Smooth muscle cell (in vitro differentiated cells): Measurements from ENCODE around the gene SLC19A1. TPM values are rescaled to one million over a fixed set of nuclear protein-coding genes. Genes with fewer than 3 reads are reported as not detected.

ENCODE experiments used
- DNase-seq: peaks from one replicate; lab custom pipeline; 2025; ENCODE audit not compliant: unreplicated experiment; lab: John Stamatoyannopoulos, UW
- H2AFZ ChIP-seq: fragments of 200-600 bp; sonication (generic); 2 replicates; pipeline ENCODE4 v1.6.0; 2016; ENCODE audit warnings: antibody characterized with exemption, low read depth, mild to moderate bottlenecking
- H3F3A ChIP-seq: fragments of 200-600 bp; sonication (generic); 2 replicates; pipeline ENCODE4 v1.6.0; 2017; ENCODE audit warnings: antibody characterized with exemption, low read depth
- H3K27ac ChIP-seq: fragments of 200-600 bp; sonication (generic); 2 replicates; pipeline ENCODE4 v1.5.1; 2016; ENCODE audit warnings: low read depth, mild to moderate bottlenecking
- H3K27me3 ChIP-seq: fragments of 200-600 bp; sonication (generic); 2 replicates; pipeline ENCODE4 v1.6.1; 2016; ENCODE audit warnings: low read depth, mild to moderate bottlenecking
- H3K36me3 ChIP-seq: fragments of 200-600 bp; sonication (generic); 2 replicates; pipeline ENCODE4 v1.5.1; 2016; ENCODE audit warnings: low read depth
- H3K4me1 ChIP-seq: fragments of 200-600 bp; sonication (generic); 2 replicates; pipeline ENCODE4 v1.5.1; 2016; ENCODE audit warnings: low read depth
- H3K4me2 ChIP-seq: fragments of 200-600 bp; sonication (generic); 2 replicates; pipeline ENCODE4 v1.6.0; 2016; ENCODE audit warnings: mild to moderate bottlenecking
- H3K4me3 ChIP-seq: fragments of 200-600 bp; sonication (generic); 2 replicates; pipeline ENCODE4 v1.5.1; 2016; ENCODE audit warnings: mild to moderate bottlenecking
- H3K79me2 ChIP-seq: fragments of 200-600 bp; sonication (generic); 2 replicates; pipeline ENCODE4 v1.6.0; 2016; ENCODE audit warnings: low read depth, mild to moderate bottlenecking
- H3K9ac ChIP-seq: fragments of 200-600 bp; sonication (generic); 2 replicates; pipeline ENCODE4 v1.6.0; 2016; ENCODE audit warnings: low read depth
- H3K9me3 ChIP-seq: fragments of 200-600 bp; sonication (generic); replicated peaks from 2 replicates; pipeline ENCODE4 v1.5.1; 2016; ENCODE audit warnings: low read depth
- H4K20me1 ChIP-seq: fragments of 200-600 bp; sonication (generic); 2 replicates; pipeline ENCODE4 v1.6.0; 2016; ENCODE audit warnings: low read depth
- WGBS: methylation state at CpG from one replicate; pipeline ENCODE4 v1.1.7; 2016; ENCODE audit warnings: low lambda C conversion rate; 5-methylcytosine and 5-hydroxymethylcytosine counted together
- polyA plus RNA-seq: library from polyadenylated mRNA; unstranded; fragments of >200 nt; fragmentation: Nextera tagmentation; extraction: Ambion mirVana; gene quantifications from 2 replicates; pipeline ENCODE4 v1.2.1, GENCODE V29; 2016
- total RNA-seq: library from RNA; depleted of rRNA; stranded (reverse); fragments of >200 nt; gene quantifications from 2 replicates; pipeline ENCODE4 v1.2.3, GENCODE V29; 2014
- TF ChIP-seq, protein P1 (sequence below): fragments of 200-600 bp; sonication (generic); IDR thresholded peaks from 2 replicates; pipeline ENCODE4 v1.5.1; 2017; ENCODE audit warnings: borderline replicate concordance, mild to moderate bottlenecking, antibody characterized with exemption; ENCODE audit not compliant: insufficient read depth, poor library complexity, severe bottlenecking

Gene SLC19A1
- total and polyA plus RNA-seq, 2 experiments from 2014 or later, result 2.3 to 33.2 TPM

DNA sequence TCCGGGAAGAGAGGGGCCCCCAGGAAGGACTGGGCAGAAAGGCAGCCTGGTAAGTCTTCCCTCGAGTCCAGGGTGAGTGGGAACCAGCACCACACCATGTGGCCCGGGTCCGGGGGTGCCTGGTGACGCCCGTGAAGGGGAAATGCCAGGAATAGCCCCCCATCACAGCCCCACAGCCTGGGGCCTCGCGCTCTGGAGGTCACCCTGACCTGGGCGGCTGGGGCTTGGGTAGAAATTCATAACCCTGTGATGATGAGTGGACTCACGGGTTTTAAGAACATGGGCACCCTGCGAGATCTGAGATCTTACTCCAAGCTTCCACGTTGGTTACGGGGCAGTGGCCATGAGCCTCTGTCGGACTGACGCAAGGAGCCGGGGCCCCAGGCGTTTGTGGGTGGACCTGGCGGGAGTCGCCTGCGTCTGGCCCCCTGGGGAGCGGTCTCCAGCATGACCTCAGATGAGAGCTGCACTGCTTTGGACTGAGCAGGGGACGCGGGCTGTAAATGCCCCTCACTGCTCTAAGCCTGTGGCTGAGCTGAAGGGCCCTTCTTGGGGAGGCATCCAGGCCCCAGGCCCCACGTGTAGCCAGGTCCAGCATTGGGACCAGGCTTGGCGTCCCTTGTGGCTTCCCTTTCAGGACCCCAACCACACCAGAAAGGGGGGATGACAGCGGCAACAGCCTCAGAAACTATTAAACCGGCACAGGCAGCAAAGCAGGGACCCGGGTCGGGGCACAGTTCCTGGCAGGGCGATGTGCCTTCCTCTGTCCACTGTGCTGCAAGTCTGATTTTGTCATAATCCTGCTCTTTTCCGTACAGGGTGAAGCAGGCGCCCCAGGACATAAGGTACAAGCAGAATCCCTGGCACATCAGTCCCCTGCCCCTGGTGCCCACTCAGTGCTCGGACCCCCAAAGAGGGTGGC lies 60.0 kb downstream of the SLC19A1 start:
- H3K4me1 ChIP-seq, result no peaks in the 10 kb centered on the region

DNA sequence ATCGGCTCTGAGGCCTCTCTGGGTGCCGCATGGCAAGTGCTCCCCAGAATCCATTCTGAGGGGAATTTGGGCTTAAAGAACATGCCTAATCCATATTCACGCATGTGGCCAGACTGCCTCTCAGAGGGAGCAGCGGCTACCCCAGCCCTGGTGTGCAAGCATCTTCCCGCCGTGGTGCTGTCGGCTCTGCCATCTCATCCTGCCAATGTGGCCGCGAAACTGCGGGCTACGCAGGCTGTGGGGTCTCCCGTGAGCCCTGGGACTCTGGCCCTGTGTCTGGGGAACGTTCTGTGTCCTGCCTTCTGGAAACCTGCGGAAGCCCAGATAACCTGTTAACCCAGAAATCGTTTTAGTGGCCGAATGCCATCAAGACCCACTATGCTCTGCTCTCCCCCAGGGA lies 60.7 kb downstream of the SLC19A1 start:
- no peaks in the 10 kb centered on the region for H3K9me3 ChIP-seq
- H3F3A ChIP-seq, result no peaks in the 10 kb centered on the region
- H3K79me2 ChIP-seq, result peaks cover under 1% of the 10 kb centered on the region
- no peaks in the 10 kb centered on the region for H3K27me3 ChIP-seq
- WGBS, result 96% methylated on average over 16 of the region's 16 CpGs
- no peak overlapping the region for H3K9ac ChIP-seq
- no peak overlapping the region for H3K4me2 ChIP-seq
- no peak for DNase-seq
- TF ChIP-seq, protein P1, sequence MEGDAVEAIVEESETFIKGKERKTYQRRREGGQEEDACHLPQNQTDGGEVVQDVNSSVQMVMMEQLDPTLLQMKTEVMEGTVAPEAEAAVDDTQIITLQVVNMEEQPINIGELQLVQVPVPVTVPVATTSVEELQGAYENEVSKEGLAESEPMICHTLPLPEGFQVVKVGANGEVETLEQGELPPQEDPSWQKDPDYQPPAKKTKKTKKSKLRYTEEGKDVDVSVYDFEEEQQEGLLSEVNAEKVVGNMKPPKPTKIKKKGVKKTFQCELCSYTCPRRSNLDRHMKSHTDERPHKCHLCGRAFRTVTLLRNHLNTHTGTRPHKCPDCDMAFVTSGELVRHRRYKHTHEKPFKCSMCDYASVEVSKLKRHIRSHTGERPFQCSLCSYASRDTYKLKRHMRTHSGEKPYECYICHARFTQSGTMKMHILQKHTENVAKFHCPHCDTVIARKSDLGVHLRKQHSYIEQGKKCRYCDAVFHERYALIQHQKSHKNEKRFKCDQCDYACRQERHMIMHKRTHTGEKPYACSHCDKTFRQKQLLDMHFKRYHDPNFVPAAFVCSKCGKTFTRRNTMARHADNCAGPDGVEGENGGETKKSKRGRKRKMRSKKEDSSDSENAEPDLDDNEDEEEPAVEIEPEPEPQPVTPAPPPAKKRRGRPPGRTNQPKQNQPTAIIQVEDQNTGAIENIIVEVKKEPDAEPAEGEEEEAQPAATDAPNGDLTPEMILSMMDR, result no peak
- H3K27ac ChIP-seq, result no peak overlapping the region
- no peak overlapping the region for H3K4me3 ChIP-seq
- H4K20me1 ChIP-seq, result peaks cover 27% of the 10 kb centered on the region
- no peaks in the 10 kb centered on the region for H3K4me1 ChIP-seq
- H3K36me3 ChIP-seq, result no peaks in the 10 kb centered on the region
- no peak overlapping the region for H2AFZ ChIP-seq

More for the DNA sequence above, 60.0 kb downstream of the SLC19A1 start:
- H3K36me3 ChIP-seq, result no peaks in the 10 kb centered on the region
- H3K27ac ChIP-seq, result no peak overlapping the region
- no peak overlapping the region for H3K4me3 ChIP-seq
- no peak overlapping the region for H2AFZ ChIP-seq
- H4K20me1 ChIP-seq, result peaks cover 20% of the 10 kb centered on the region
- 94% methylated on average over 33 of the region's 33 CpGs for WGBS
- H3K9me3 ChIP-seq, result no peaks in the 10 kb centered on the region
- no peaks in the 10 kb centered on the region for H3K79me2 ChIP-seq
- no peaks in the 10 kb centered on the region for H3K27me3 ChIP-seq
- TF ChIP-seq, protein P1, result no peak
- no peak overlapping the region for H3K9ac ChIP-seq
- no peak for DNase-seq
- no peak overlapping the region for H3K4me2 ChIP-seq
- no peaks in the 10 kb centered on the region for H3F3A ChIP-seq

DNA sequence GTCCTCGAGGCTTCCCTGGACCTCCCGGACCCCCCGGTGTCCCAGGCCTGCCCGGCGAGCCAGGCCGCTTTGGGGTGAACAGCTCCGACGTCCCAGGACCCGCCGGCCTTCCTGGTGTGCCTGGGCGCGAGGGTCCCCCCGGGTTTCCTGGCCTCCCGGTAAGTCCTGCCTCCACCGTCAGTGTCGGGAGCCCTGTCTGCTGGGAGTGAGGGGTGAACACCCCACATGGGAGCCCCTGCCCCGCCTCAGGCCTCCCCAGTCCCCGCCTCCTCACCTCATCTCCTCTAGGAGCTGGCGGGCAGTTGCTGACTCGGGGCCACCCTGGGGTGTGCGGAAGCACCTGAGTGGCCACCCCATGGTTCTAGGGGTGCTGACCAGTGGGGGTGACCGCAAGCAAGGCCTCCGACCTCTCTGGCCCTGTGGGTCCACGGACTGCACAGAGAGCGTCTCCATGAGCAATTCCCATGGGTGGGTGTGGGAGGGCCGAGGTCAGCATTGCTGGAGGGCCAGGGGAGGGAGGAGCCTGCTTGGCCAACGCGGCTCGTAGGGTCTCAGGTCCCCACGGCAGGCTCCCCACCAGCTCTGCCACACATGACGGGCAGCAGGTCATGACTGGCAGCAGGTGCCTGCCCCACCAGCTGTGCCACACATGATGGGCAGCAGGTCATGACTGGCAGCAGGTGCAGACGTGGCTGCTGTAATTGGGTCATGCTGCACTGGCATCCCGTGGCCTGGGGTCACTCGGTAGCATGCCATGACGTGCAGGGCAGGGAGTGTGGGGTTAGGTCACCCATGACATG lies 61.3 kb downstream of the SLC19A1 start:
- H3K79me2 ChIP-seq, result peaks cover 7% of the 10 kb centered on the region
- TF ChIP-seq, protein P1, result no peak
- peaks cover 34% of the 10 kb centered on the region for H4K20me1 ChIP-seq
- H2AFZ ChIP-seq, result no peak overlapping the region
- H3K27ac ChIP-seq, result no peak overlapping the region
- H3K4me2 ChIP-seq, result no peak overlapping the region
- H3F3A ChIP-seq, result no peaks in the 10 kb centered on the region
- H3K9me3 ChIP-seq, result no peaks in the 10 kb centered on the region
- no peaks in the 10 kb centered on the region for H3K36me3 ChIP-seq
- no peaks in the 10 kb centered on the region for H3K4me1 ChIP-seq
- no peak for DNase-seq
- H3K27me3 ChIP-seq, result no peaks in the 10 kb centered on the region
- 97% methylated on average over 33 of the region's 35 CpGs for WGBS
- no peak overlapping the region for H3K9ac ChIP-seq
- H3K4me3 ChIP-seq, result no peak overlapping the region
